HG03280 (cell line): ENCODE measurements around the gene FOXE3.
"Not testable (repeated sequence)": the region's sequence is repeated elsewhere in the genome, so short reads cannot be mapped to it uniquely, and the experiment has no call there.

Experiments
- ATAC-seq: cut with Tn5 transposase; IDR thresholded peaks from one replicate; pipeline ENCODE4 v1.9.1; 2021; ENCODE audit warnings: mild to moderate bottlenecking, moderate library complexity; ENCODE audit not compliant: unreplicated experiment

Gene FOXE3

GRCh38 chr1:47444562-47445465 lies 28.7 kb downstream of the FOXE3 start:
- ATAC-seq: no peak

- ATAC-seq: no peak
These were observed 29.9 kb downstream of the FOXE3 start for GRCh38 chr1:47445823-47446550.

- no peak for ATAC-seq
These were observed 32.6 kb downstream of the FOXE3 start for GRCh38 chr1:47448462-47449222.

- ATAC-seq: no peak
These were observed 33.9 kb downstream of the FOXE3 start for GRCh38 chr1:47449822-47450552.

- ATAC-seq: no peak
These were observed 34.5 kb downstream of the FOXE3 start for GRCh38 chr1:47450606-47451005.

GRCh38 chr1:47452426-47452825 lies 36.3 kb downstream of the FOXE3 start:
- ATAC-seq: no peak

- ATAC-seq: not testable (repeated sequence)
These were observed 37.8 kb downstream of the FOXE3 start for GRCh38 chr1:47453910-47454309.

GRCh38 chr1:47456250-47456649 lies 40.2 kb downstream of the FOXE3 start:
- no peak for ATAC-seq

- ATAC-seq: not testable (repeated sequence)
These were observed 41.5 kb downstream of the FOXE3 start for GRCh38 chr1:47457547-47457946.

GRCh38 chr1:47459253-47459788 lies 43.2 kb downstream of the FOXE3 start:
- ATAC-seq: no peak

- ATAC-seq: no peak
These were observed 44.0 kb downstream of the FOXE3 start for GRCh38 chr1:47460040-47460439.

- no peak for ATAC-seq
These were observed 44.4 kb downstream of the FOXE3 start for GRCh38 chr1:47460456-47460855.

GRCh38 chr1:47465605-47466004 lies 49.5 kb downstream of the FOXE3 start:
- no peak for ATAC-seq
